Measurements from ENCODE around the gene PPP2R2B. TPM values are rescaled to one million over a fixed set of nuclear protein-coding genes. Genes with fewer than 3 reads are reported as not detected.

The PPP2R2B gene
- polyA plus RNA-seq, 2 of the 4 experiments (the other 2 are of a cell fraction): not detected

DNA sequence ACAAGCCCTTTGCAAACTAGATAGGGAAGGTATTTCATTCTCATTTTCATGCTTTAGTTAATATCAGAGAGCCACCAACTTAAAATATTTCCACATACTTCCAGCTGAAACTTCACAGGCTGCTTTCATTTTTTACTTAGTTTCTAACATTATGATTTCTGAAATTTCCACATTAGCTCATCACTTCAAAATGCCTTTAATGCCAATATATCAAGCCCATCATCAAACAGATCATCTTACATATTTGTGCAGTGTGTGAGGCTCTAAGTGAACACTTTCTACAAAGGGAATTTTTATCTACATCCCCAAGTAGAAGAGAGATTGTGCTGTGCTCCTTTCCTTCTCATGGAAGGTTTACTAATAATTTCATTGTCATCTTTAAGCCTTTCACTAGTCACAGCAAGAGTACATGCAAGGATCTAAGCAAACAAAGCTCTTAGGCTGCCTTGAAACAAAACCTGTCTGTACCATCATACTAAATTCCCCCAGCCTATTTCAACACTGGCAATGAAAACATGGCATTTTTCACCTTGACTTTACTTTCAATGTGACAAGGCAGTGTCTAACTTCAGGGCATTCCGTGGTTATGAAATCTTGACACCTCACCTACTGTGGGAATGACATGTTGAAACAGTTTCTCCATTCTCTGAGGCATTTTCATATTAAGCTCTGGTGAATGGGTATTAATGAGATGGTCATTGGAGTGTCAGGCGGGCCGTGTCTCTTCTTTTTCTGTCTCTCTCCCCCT lies 45.4 kb downstream of the PPP2R2B start:
- no peak overlapping the region for H3K4me3 ChIP-seq
- CTCF ChIA-PET: no interaction called here
- no peak for TF ChIP-seq RAD21 (conservative IDR thresholded peaks at IDR 0.05 in 1 of 2, IDR thresholded peaks at IDR 0.05 in 1 of 2)
- no peak for TF ChIP-seq EHF (CRISPR knock-in tag; IDR thresholded peaks at IDR 0.05)
- TF ChIP-seq TFCP2L1 (CRISPR knock-in tag; IDR thresholded peaks at IDR 0.05): no peak
- TF ChIP-seq EP300 (IDR thresholded peaks at IDR 0.05): no peak
- no peak for TF ChIP-seq NFE2L2 (conservative IDR thresholded peaks at IDR 0.05; ENCODE audit: low read length)
- TF ChIP-seq HDAC2 (IDR thresholded peaks at IDR 0.05): no peak
- TF ChIP-seq KDM5A (IDR thresholded peaks at IDR 0.05): no peak
- TF ChIP-seq PHF8 (IDR thresholded peaks at IDR 0.05; ENCODE audit: borderline replicate concordance, low read depth): no peak
- TF ChIP-seq SMC3 (IDR thresholded peaks at IDR 0.05): no peak
- TF ChIP-seq FOSB (CRISPR knock-in tag; IDR thresholded peaks at IDR 0.05): no peak
- TF ChIP-seq MYC (IDR thresholded peaks at IDR 0.05; ENCODE audit: borderline replicate concordance, low read length): no peak
- TF ChIP-seq CBX8 (IDR thresholded peaks at IDR 0.05): no peak
- TF ChIP-seq ZNF302 (CRISPR knock-in tag; IDR thresholded peaks at IDR 0.05): no peak
- no peak for TF ChIP-seq ESRRA (IDR thresholded peaks at IDR 0.05; ENCODE audit: borderline replicate concordance, low read length)
- TF ChIP-seq CBX2 (IDR thresholded peaks at IDR 0.05; ENCODE audit: borderline replicate concordance, low read depth): no peak
- no peak for TF ChIP-seq TP53 (CRISPR knock-in tag; IDR thresholded peaks at IDR 0.05)
- TF ChIP-seq, protein P1, sequence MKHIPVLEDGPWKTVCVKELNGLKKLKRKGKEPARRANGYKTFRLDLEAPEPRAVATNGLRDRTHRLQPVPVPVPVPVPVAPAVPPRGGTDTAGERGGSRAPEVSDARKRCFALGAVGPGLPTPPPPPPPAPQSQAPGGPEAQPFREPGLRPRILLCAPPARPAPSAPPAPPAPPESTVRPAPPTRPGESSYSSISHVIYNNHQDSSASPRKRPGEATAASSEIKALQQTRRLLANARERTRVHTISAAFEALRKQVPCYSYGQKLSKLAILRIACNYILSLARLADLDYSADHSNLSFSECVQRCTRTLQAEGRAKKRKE (CRISPR knock-in tag; IDR thresholded peaks at IDR 0.05; ENCODE audit: low read depth): no peak
- TF ChIP-seq HEYL (CRISPR knock-in tag; IDR thresholded peaks at IDR 0.05): no peak
- no peak for TF ChIP-seq RNF2 (IDR thresholded peaks at IDR 0.05; ENCODE audit: borderline replicate concordance, low read depth)
- no peak for TF ChIP-seq HOXB5 (CRISPR knock-in tag; IDR thresholded peaks at IDR 0.05)
- no peak overlapping the region for H3K27ac ChIP-seq
- POLR2A ChIA-PET: no interaction called here
- no peak overlapping the region for H3K4me2 ChIP-seq
- H3K9me3 ChIP-seq: no peaks in the 10 kb centered on the region
- no peak for FAIRE-seq
- DNase-seq (ENCODE audit: low read depth in 1 of 2, low spot score in 1 of 2): no peak
- WGBS (ENCODE audit: missing lambda C conversion rate): 0% methylated on average over 3 of the region's 3 CpGs
- ATAC-seq: no peak
- no peaks in the 10 kb centered on the region for H3K4me1 ChIP-seq

DNA sequence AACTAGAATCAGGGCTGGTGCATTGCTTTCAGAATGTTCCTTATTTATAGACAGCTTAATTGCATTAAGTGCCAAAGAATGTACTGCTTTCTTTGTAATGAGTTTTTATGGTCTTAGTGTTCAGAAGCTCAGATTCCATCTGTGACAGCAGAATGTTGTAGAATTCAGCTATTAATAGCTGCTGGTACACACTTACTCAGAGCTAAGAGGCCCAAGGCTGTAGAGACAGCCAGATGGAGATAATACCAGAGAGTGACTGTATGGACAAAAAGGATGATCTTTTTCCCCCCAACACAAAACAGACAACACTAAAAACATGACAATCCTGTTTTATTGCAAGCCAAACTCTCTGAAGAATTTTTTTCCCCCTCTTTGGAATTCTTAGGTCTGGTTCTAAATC lies 50.2 kb downstream of the PPP2R2B start:
- ChIA-PET CTCF (no interaction called here), POLR2A (no interaction called here)
- no peak overlapping the region for H3K4me2 ChIP-seq
- no peak overlapping the region for H3K4me3 ChIP-seq
- no peak for ATAC-seq
- DNase-seq (ENCODE audit: low read depth in 1 of 2, low spot score in 1 of 2): no peak
- FAIRE-seq: no peak
- no peaks in the 10 kb centered on the region for H3K4me1 ChIP-seq
- H3K27ac ChIP-seq: no peak overlapping the region
- TF ChIP-seq, protein P2, sequence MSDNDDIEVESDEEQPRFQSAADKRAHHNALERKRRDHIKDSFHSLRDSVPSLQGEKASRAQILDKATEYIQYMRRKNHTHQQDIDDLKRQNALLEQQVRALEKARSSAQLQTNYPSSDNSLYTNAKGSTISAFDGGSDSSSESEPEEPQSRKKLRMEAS (IDR thresholded peaks at IDR 0.05): no peak
- TF ChIP-seq JUNB (IDR thresholded peaks at IDR 0.05) (no peak), FOSB (CRISPR knock-in tag; IDR thresholded peaks at IDR 0.05) (no peak), RNF2 (IDR thresholded peaks at IDR 0.05; ENCODE audit: borderline replicate concordance, low read depth) (no peak), HOXA7 (CRISPR knock-in tag; IDR thresholded peaks at IDR 0.05) (no peak), RCOR1 (IDR thresholded peaks at IDR 0.05; ENCODE audit: low read depth, low read length) (no peak), RARB (CRISPR knock-in tag; IDR thresholded peaks at IDR 0.05) (no peak), HOXB13 (CRISPR knock-in tag; IDR thresholded peaks at IDR 0.05; ENCODE audit: low read depth) (no peak), HEYL (CRISPR knock-in tag; IDR thresholded peaks at IDR 0.05) (no peak), HDAC2 (IDR thresholded peaks at IDR 0.05) (no peak), RFX5 (IDR thresholded peaks at IDR 0.05) (no peak), PHF8 (IDR thresholded peaks at IDR 0.05; ENCODE audit: borderline replicate concordance, low read depth) (no peak)
- TF ChIP-seq, protein P3, sequence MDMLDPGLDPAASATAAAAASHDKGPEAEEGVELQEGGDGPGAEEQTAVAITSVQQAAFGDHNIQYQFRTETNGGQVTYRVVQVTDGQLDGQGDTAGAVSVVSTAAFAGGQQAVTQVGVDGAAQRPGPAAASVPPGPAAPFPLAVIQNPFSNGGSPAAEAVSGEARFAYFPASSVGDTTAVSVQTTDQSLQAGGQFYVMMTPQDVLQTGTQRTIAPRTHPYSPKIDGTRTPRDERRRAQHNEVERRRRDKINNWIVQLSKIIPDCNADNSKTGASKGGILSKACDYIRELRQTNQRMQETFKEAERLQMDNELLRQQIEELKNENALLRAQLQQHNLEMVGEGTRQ (IDR thresholded peaks at IDR 0.05): no peak
- no peaks in the 10 kb centered on the region for H3K9me3 ChIP-seq
